ENCODE results near the gene C1QL4. TPM values are rescaled to one million over a fixed set of nuclear protein-coding genes. Genes with fewer than 3 reads are reported as not detected.

The C1QL4 gene
- total RNA-seq, 1 experiment from 2014 or later, result 2.1 TPM

DNA sequence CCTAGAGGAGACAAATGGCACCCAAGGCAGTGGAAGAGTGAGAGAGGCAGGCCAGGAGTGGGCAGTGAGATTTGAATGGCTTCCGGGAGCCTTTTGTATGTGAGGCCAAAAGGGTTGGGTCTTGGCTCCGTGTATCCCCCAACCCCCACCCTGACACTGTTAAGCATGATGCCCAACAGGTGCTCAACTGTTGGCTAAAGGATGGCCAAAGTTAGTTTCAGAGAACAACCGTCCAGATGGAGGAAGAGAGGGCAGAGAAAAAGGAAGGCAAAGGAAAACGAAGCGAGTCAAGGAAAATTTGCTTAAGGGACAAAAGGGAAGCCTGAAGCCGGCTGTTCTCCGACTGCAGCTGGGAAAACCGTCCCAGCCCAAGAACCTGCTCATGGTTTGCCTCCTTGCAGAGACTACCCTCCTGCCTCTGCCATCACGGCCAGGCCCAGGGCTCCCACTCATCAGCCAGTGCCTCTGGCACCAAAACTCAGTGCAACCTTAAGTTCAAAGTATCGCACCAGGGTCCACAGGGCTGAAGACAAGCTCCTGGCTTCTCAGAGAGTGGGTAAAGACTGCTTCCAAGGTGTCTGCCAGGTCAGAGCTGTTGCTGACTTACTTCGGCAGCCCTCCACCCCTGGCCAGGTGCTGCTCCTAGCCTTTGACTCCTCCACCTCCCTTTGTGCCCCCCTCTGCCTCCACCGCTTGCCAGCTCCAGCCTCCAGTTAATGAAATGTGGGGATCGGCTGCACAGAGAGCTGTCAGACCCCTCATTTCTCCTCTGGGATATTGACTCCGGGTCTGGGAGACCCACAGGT is 4.2 kb upstream of the C1QL4 start:
- Histone ChIP-seq H3K4me3 (ENCODE audit: low read depth in 2 of 2, low read length in 2 of 2) (no peak overlapping the region), H3K9me3 (ENCODE audit: control insufficient read depth, insufficient read depth, low read depth, low read length) (no peaks in the 10 kb centered on the region), H3K27ac (ENCODE audit: low read length) (no peak overlapping the region), H3K4me1 (ENCODE audit: control insufficient read depth, insufficient read depth, low read length) (peaks cover 16% of the 10 kb centered on the region), H3K27me3 (ENCODE audit: control insufficient read depth, insufficient read depth, low read length) (no peaks in the 10 kb centered on the region; the same call in 1 of the 2 replicates), H3K36me3 (ENCODE audit: control insufficient read depth, insufficient read depth, low read length) (no peaks in the 10 kb centered on the region)
- TF ChIP-seq POLR2AphosphoS5 (IDR thresholded peaks at IDR 0.05; ENCODE audit: low read depth, low read length) (no peak), CTCF (IDR thresholded peaks at IDR 0.05) (no peak), REST (IDR thresholded peaks at IDR 0.05; ENCODE audit: insufficient read depth in 1 of 2, low read depth in 2 of 2, low read length in 1 of 2) (no peak), SIN3A (IDR thresholded peaks at IDR 0.05; ENCODE audit: borderline replicate concordance, insufficient read depth, low read depth, low read length) (no peak), TCF7L2 (IDR thresholded peaks at IDR 0.05; ENCODE audit: low read depth, low read length) (no peak)
- ATAC-seq (no peak), DNase-seq (ENCODE audit: low read depth, low spot score) (no peak)
- POLR2A ChIA-PET, result no interaction called here
- in situ Hi-C loops (cut with HindIII; ENCODE audit: low pct_unique_long_range_greater_than_20kb, low sequenced_read_pairs) (no loop called here), intact Hi-C loops (cut with micrococcal nuclease; ENCODE audit: unreplicated experiment) (no loop called here)
- CTCF ChIA-PET, result interaction anchor here (0.5 to 2.1 kb wide), 8 partner anchors 9 to 119 kb away, joined by 3 to 19 read pairs (median 3); partner anchors contain the start of gene PRPH
- no TSS peak for BruUV-seq (replicated peaks)

DNA sequence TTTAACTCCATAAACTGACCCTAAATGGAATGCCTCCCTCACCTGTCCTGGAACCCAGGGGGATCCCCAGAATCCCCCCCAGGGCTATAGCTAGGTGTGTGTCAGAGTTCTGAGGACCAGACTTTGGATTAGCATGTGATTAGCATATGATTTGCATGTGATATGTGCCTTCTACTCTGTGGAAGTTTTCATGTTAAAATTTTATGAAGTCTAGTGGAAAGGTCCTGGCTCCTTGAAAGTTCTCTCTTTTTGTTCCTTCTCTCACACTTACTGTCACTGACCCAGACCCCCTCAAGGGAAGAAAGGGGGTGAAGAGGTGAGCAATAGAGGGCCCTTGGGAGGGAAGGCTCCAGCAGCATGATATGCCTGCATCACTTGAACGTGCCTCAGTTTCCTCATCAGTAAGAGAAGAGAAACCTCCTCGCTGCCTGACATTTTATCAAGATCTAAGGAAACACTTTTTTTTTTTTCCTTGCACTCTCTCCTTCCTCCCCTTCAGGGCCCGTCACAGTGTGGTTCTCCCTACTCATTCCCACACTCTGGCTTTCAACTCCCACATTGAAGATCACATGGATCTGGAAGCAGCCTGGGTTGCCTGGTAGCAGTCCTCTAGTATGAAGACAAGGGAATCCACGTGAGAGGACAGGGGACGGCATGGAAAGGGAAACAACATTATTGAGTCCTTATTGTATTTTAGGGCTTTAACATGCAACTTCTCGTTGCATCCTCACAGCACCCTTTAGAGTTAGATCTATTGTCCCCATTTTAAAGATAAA is 3.3 kb upstream of the C1QL4 start:
- Histone ChIP-seq H3K27ac (ENCODE audit: low read length) (no peak overlapping the region), H3K4me3 (ENCODE audit: low read depth in 2 of 2, low read length in 2 of 2) (no peak overlapping the region), H3K27me3 (ENCODE audit: control insufficient read depth, insufficient read depth, low read length) (no peaks in the 10 kb centered on the region; the same call in 1 of the 2 replicates), H3K9me3 (ENCODE audit: control insufficient read depth, insufficient read depth, low read depth, low read length) (no peaks in the 10 kb centered on the region), H3K36me3 (ENCODE audit: control insufficient read depth, insufficient read depth, low read length) (no peaks in the 10 kb centered on the region), H3K4me1 (ENCODE audit: control insufficient read depth, insufficient read depth, low read length) (peaks cover 10% of the 10 kb centered on the region)
- ATAC-seq (no peak), DNase-seq (ENCODE audit: low read depth, low spot score) (no peak)
- TF ChIP-seq POLR2AphosphoS5 (IDR thresholded peaks at IDR 0.05; ENCODE audit: low read depth, low read length), result no peak
- TF ChIP-seq REST (IDR thresholded peaks at IDR 0.05; ENCODE audit: insufficient read depth in 1 of 2, low read depth in 2 of 2, low read length in 1 of 2), result no peak
- TF ChIP-seq TCF7L2 (IDR thresholded peaks at IDR 0.05; ENCODE audit: low read depth, low read length), result no peak
- TF ChIP-seq CTCF (IDR thresholded peaks at IDR 0.05), result no peak
- no peak for TF ChIP-seq SIN3A (IDR thresholded peaks at IDR 0.05; ENCODE audit: borderline replicate concordance, insufficient read depth, low read depth, low read length)
- intact Hi-C loops (cut with micrococcal nuclease; ENCODE audit: unreplicated experiment), result no loop called here
- POLR2A ChIA-PET, result no interaction called here
- CTCF ChIA-PET, result interaction anchor here (0.5 kb wide), 1 partner anchor 172 kb away, joined by 3 read pairs; no protein-coding TSS in a partner anchor
- in situ Hi-C loops (cut with HindIII; ENCODE audit: low pct_unique_long_range_greater_than_20kb, low sequenced_read_pairs), result no loop called here
- BruUV-seq (replicated peaks), result no TSS peak

All from Panc1 (cell line).